T-cell (primary cell): ENCODE results near the gene RIMKLB. TPM values are rescaled to one million over a fixed set of nuclear protein-coding genes. Genes with fewer than 3 reads are reported as not detected.

Experiments used
- ATAC-seq, 4 experiments: fragments of 200-7000 bp in 3 of 4; fragments of 150-1000 bp in 1 of 4; cut with Tn5 transposase; replicated peaks in 1 of 4; 1 replicate in 3 of 4; 2 replicates in 1 of 4; pipeline ENCODE4 v1.10.0; 2021; ENCODE audit warnings: moderate library complexity in 3 of 4, mild to moderate bottlenecking in 2 of 4, moderate number of reproducible peaks in 1 of 4
- CTCF ChIA-PET, 2 donors: fragments of 300-600 bp; sonication (Branson Sonifier 250); formaldehyde crosslinking; loops; one replicate each; lab custom pipeline; 2022; ENCODE audit warnings: antibody characterized with exemption in 2 of 2; lab: Charles Lee
- POLR2A ChIA-PET, 2 donors: fragments of 300-600 bp; sonication (Branson Sonifier 250); formaldehyde crosslinking; loops; one replicate each; lab custom pipeline; 2022; ENCODE audit warnings: antibody characterized with exemption in 2 of 2; lab: Charles Lee
- DNase-seq, 35 experiments: peaks; one replicate each; pipeline versions ENCODE4 v3.0.0 to v3.0.0-alpha.2; 2013 to 2023
- H3K27ac ChIP-seq: one replicate; pipeline ENCODE4 v1.5.1; 2013; ENCODE audit warnings: low read length
- H3K27me3 ChIP-seq, 2 experiments: replicated peaks in 1 of 2; 1 replicate in 1 of 2; 2 replicates in 1 of 2; pipeline versions ENCODE4 v1.6.1 to v1.7.0; 2013; ENCODE audit warnings: low read length in 1 of 2, mixed read lengths in 1 of 2; ENCODE audit not compliant: control insufficient read depth in 2 of 2, insufficient read depth in 2 of 2; ENCODE audit errors: extremely low read depth in 1 of 2
- H3K36me3 ChIP-seq, 2 donors: 1 replicate in 1 of 2; 2 replicates in 1 of 2; pipeline versions ENCODE4 v1.6.1 to v1.7.0; 2013; ENCODE audit warnings: low read length in 1 of 2; ENCODE audit not compliant: control insufficient read depth in 2 of 2, insufficient read depth in 1 of 2; ENCODE audit errors: extremely low read depth in 1 of 2
- H3K4me1 ChIP-seq, 2 experiments: 1 replicate in 1 of 2; 2 replicates in 1 of 2; pipeline versions ENCODE4 v1.6.1 to v1.7.0; 2013; ENCODE audit warnings: low read length in 2 of 2, mixed read lengths in 1 of 2; ENCODE audit not compliant: insufficient read depth in 2 of 2, control insufficient read depth in 1 of 2; ENCODE audit errors: extremely low read depth in 1 of 2
- H3K4me3 ChIP-seq, 2 donors: 1 replicate in 1 of 2; 2 replicates in 1 of 2; pipeline versions ENCODE4 v1.5.1 to v1.7.0; 2013; ENCODE audit warnings: mild to moderate bottlenecking in 2 of 2, low read length in 1 of 2, moderate library complexity in 1 of 2; ENCODE audit not compliant: control insufficient read depth in 1 of 2; ENCODE audit errors: extremely low read depth in 1 of 2
- H3K9me3 ChIP-seq: 2 replicates; pipeline ENCODE4 v1.7.0; 2013
- H3K27ac Mint-ChIP-seq, 2 donors: one replicate each; pipeline ENCODE4 v1.8.0; 2020 to 2021; ENCODE audit warnings: mild to moderate bottlenecking in 2 of 2, mixed read lengths in 2 of 2
- H3K27me3 Mint-ChIP-seq, 2 donors: one replicate each; pipeline ENCODE4 v1.8.0; 2021 to 2022; ENCODE audit warnings: mixed read lengths in 2 of 2
- H3K36me3 Mint-ChIP-seq: one replicate; pipeline ENCODE4 v1.8.0; 2021; ENCODE audit warnings: mixed read lengths
- H3K4me1 Mint-ChIP-seq, 3 donors: one replicate each; pipeline ENCODE4 v1.8.0; 2020 to 2022; ENCODE audit warnings: mixed read lengths in 3 of 3, mild to moderate bottlenecking in 1 of 3
- H3K4me3 Mint-ChIP-seq, 3 donors: one replicate each; pipeline ENCODE4 v1.8.0; 2020 to 2022; ENCODE audit warnings: mild to moderate bottlenecking in 3 of 3, mixed read lengths in 3 of 3, moderate library complexity in 3 of 3
- H3K9me3 Mint-ChIP-seq, 3 donors: one replicate each; pipeline ENCODE4 v1.8.0; 2020 to 2022; ENCODE audit warnings: mixed read lengths in 3 of 3
- WGBS: methylation state at CpG from one replicate; pipeline ENCODE4 v1.1.5; 2013; ENCODE audit warnings: missing lambda C conversion rate; ENCODE audit not compliant: insufficient coverage; 5-methylcytosine and 5-hydroxymethylcytosine counted together
- total RNA-seq, 35 experiments: library from RNA in 6 of 35; stranded (reverse) in 6 of 35; fragments of 120-200 nt in 1 of 35; gene quantifications; one replicate each; pipeline versions ENCODE4 v1.2.1 to v1.2.4 and lab custom pipeline; 2013 to 2026

Gene RIMKLB
- total RNA-seq, 5 donors from 2014 or later (not counting 1 experiment from before 2014, with no cell fraction given): 14.3 to 28.0 (median 23.0) TPM

DNA sequence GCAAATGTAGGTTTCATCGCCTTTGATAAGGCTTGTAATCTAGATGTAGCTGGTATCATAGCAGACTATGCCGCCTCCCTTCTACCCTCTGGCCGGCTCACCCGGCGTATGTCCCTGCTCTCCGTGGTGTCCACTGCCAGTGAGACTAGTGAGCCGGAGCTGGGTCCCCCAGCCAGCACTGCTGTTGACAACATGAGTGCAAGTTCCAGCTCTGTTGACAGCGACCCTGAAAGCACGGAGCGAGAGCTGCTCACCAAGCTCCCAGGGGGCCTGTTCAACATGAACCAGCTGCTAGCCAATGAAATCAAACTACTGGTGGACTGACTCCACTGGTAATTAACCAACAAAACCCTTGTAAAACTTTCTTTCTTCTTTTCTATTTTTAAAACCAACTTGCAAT lies 75.7 kb downstream of the RIMKLB start:
- no peaks in the 10 kb centered on the region for H3K4me1 Mint-ChIP-seq
- peaks cover 36% of the 10 kb centered on the region for H3K36me3 Mint-ChIP-seq
- Histone ChIP-seq H3K27ac (no peak overlapping the region), H3K36me3 (peaks cover 4 to 5% of the 10 kb centered on the region in 2 donors), H3K4me3 (no peak overlapping the region), H3K9me3 (no peaks in the 10 kb centered on the region), H3K27me3 (no peaks in the 10 kb centered on the region), H3K4me1 (no peaks in the 10 kb centered on the region)
- 95% methylated on average over 10 of the region's 10 CpGs for WGBS
- no peaks in the 10 kb centered on the region for H3K27me3 Mint-ChIP-seq
- no peaks in the 10 kb centered on the region for H3K9me3 Mint-ChIP-seq
- no peak overlapping the region for H3K27ac Mint-ChIP-seq
- ChIA-PET CTCF (no interaction called here), POLR2A (no interaction called here)
- no peak overlapping the region for H3K4me3 Mint-ChIP-seq
- no peak for ATAC-seq
- no peak for DNase-seq

GRCh38 chr12:8779281-8779680 lies 81.5 kb downstream of the RIMKLB start:
- Histone ChIP-seq H3K9me3 (no peaks in the 10 kb centered on the region), H3K4me1 (no peaks in the 10 kb centered on the region), H3K36me3 (peaks cover 0 to 7% of the 10 kb centered on the region in 2 donors), H3K27me3 (no peaks in the 10 kb centered on the region), H3K4me3 (no peak overlapping the region), H3K27ac (no peak overlapping the region)
- H3K4me3 Mint-ChIP-seq: no peak overlapping the region
- DNase-seq: no peak
- H3K9me3 Mint-ChIP-seq: no peaks in the 10 kb centered on the region
- H3K27me3 Mint-ChIP-seq: no peaks in the 10 kb centered on the region
- ChIA-PET CTCF (no interaction called here), POLR2A (no interaction called here)
- peaks cover 26% of the 10 kb centered on the region for H3K36me3 Mint-ChIP-seq
- H3K4me1 Mint-ChIP-seq: no peaks in the 10 kb centered on the region
- 80% methylated on average over 1 of the region's 4 CpGs for WGBS
- ATAC-seq: no peak
- H3K27ac Mint-ChIP-seq: no peak overlapping the region

DNA sequence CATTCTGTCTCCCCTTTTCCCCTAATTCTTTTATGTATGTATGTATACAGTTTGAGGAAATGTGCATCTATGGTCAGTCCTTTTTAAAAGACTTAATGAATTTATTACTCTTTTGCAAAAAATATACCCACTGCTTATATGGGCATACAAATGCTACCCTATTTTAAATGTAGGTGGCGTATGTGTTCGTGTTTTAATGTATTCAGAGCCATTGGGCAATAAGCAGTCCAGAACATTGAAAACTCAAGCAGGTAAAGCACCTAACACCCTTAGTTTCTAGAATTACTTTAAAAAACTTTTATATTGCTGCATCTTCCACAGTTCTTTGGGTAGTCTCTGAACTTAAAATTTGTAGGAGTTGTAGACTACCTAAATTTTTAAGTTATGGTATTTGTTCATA lies 82.1 kb downstream of the RIMKLB start:
- Mint-ChIP-seq H3K36me3 (peaks cover 24% of the 10 kb centered on the region), H3K9me3 (no peaks in the 10 kb centered on the region), H3K4me1 (no peaks in the 10 kb centered on the region), H3K27me3 (no peaks in the 10 kb centered on the region), H3K27ac (no peak overlapping the region), H3K4me3 (no peak overlapping the region)
- Histone ChIP-seq H3K27me3 (no peaks in the 10 kb centered on the region), H3K36me3 (peaks cover 0 to 7% of the 10 kb centered on the region in 2 donors), H3K9me3 (no peaks in the 10 kb centered on the region), H3K27ac (no peak overlapping the region), H3K4me1 (no peaks in the 10 kb centered on the region), H3K4me3 (no peak overlapping the region)
- ATAC-seq: no peak
- CTCF ChIA-PET: no interaction called here
- no CpG with 5 or more reads among the region's 2 CpGs for WGBS
- POLR2A ChIA-PET: no interaction called here
- DNase-seq: no peak

GRCh38 chr12:8780389-8780788 lies 82.6 kb downstream of the RIMKLB start:
- no peak overlapping the region for H3K4me3 ChIP-seq
- DNase-seq: peak in 1 of 35 experiments; percentile 27

DNA sequence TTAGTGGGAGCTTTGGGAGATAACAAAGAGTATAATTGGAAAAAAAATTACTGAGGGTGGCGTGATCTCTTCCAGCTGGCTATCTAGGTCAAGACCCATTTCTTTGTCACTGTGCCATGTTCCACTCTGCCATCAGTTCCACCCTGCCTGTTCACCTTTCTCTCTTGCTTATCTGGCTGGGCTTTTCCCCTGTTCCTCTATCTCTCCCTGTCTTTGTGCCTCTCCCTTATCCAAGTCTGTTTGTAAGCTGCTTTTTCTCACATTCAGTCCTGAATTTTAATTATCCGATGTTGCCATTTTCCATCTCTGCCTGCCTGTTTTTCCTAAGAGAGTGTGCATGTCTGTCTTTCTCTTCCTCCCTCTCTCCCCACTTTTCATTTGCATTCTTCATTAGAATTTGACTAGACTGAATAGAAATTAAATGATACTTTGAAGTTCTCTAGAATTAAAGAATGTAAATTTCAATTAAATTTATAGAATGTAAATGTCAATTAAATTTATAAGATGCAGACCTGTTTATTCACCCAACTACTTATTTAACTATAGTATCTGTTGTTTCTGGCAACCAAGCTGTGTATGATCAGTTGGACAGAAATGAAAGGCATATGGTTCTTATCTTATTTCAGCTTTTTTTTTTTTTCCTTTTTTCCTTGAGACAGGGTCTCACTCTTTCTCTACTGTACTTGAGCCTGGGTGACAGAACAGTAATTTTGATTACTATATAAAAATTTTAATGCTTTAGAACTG lies 83.8 kb downstream of the RIMKLB start:
- ChIA-PET POLR2A (no interaction called here), CTCF (no interaction called here)
- Mint-ChIP-seq H3K4me1 (no peaks in the 10 kb centered on the region), H3K36me3 (peaks cover 15% of the 10 kb centered on the region), H3K4me3 (no peak overlapping the region), H3K27ac (no peak overlapping the region), H3K27me3 (no peaks in the 10 kb centered on the region), H3K9me3 (no peaks in the 10 kb centered on the region)
- 80% methylated on average over 1 of the region's 2 CpGs for WGBS
- Histone ChIP-seq H3K4me3 (no peak overlapping the region), H3K27me3 (no peaks in the 10 kb centered on the region), H3K36me3 (peaks cover 0 to 7% of the 10 kb centered on the region in 2 donors), H3K27ac (no peak overlapping the region), H3K4me1 (no peaks in the 10 kb centered on the region), H3K9me3 (no peaks in the 10 kb centered on the region)
- no peak for ATAC-seq
- no peak for DNase-seq

More at GRCh38 chr12:8780389-8780788, 82.6 kb downstream of the RIMKLB start:
- no peaks in the 10 kb centered on the region for H3K27me3 Mint-ChIP-seq
- Histone ChIP-seq H3K36me3 (peaks cover 0 to 7% of the 10 kb centered on the region in 2 donors), H3K27ac (no peak overlapping the region), H3K9me3 (no peaks in the 10 kb centered on the region), H3K4me1 (no peaks in the 10 kb centered on the region), H3K27me3 (no peaks in the 10 kb centered on the region)
- no peaks in the 10 kb centered on the region for H3K4me1 Mint-ChIP-seq
- ATAC-seq: no peak
- WGBS: no CpG with 5 or more reads among the region's 1 CpG
- no peaks in the 10 kb centered on the region for H3K9me3 Mint-ChIP-seq
- H3K36me3 Mint-ChIP-seq: peaks cover 19% of the 10 kb centered on the region
- POLR2A ChIA-PET: no interaction called here
- no peak overlapping the region for H3K4me3 Mint-ChIP-seq
- CTCF ChIA-PET: no interaction called here
- no peak overlapping the region for H3K27ac Mint-ChIP-seq

DNA sequence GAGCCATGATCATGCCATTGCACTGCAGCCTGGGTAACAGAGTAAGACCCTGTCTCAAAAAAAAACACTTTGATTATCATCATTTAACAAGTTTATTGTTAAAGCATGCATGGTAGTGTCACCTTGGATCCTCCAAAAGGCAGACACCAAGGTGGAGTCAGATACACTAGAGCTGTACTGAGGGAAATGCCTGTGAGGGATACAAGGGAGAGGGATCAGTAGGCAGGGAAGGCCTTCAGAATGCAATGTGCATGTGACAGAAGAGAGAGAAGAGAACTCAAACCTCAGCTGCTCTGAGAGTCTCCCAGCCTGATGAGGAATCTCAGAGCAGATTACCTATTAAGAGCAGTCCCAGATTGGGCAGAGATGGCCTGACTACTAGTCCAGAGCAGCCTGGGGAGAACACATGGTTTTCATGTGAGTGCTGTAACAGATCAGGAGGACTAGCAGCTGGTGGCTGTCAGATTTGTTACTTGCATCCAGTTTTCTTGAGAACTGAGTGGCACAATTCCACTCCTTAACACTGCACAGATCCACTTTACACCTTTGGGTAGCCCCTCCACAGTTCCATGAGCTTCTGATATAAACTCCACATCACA lies 86.6 kb downstream of the RIMKLB start:
- POLR2A ChIA-PET: no interaction called here

More for the DNA sequence above, 86.6 kb downstream of the RIMKLB start:
- Histone ChIP-seq H3K9me3 (no peaks in the 10 kb centered on the region), H3K36me3 (peaks cover 0 to 7% of the 10 kb centered on the region in 2 donors), H3K27me3 (no peaks in the 10 kb centered on the region), H3K4me3 (no peak overlapping the region), H3K27ac (no peak overlapping the region), H3K4me1 (no peaks in the 10 kb centered on the region)
- Mint-ChIP-seq H3K27me3 (no peaks in the 10 kb centered on the region), H3K9me3 (no peaks in the 10 kb centered on the region), H3K27ac (no peak overlapping the region), H3K36me3 (peaks cover 8% of the 10 kb centered on the region), H3K4me3 (no peak overlapping the region), H3K4me1 (peaks cover 0 to 7% (median 0%) of the 10 kb centered on the region in 3 donors)
- DNase-seq (no peak), ATAC-seq (no peak)
- CTCF ChIA-PET: interaction anchor here (0.6 to 0.7 kb wide), 3 partner anchors 15 to 259 kb away, joined by 3 to 7 read pairs (median 4); no protein-coding TSS in a partner anchor
